GM12873 (cell line): ENCODE measurements around the gene TECPR2.

Source experiments
- CTCF ChIP-seq: IDR thresholded peaks from 2 replicates; pipeline ENCODE4 v1.5.1; 2012; ENCODE audit warnings: low read depth, mild to moderate bottlenecking, moderate library complexity, low read length, control low read depth; ENCODE audit not compliant: insufficient read depth; ENCODE audit errors: missing control alignments

TECPR2 gene

GRCh38 chr14:102325791-102326345 lies 36.9 kb upstream of the TECPR2 start:
- no peak for TF ChIP-seq CTCF

DNA sequence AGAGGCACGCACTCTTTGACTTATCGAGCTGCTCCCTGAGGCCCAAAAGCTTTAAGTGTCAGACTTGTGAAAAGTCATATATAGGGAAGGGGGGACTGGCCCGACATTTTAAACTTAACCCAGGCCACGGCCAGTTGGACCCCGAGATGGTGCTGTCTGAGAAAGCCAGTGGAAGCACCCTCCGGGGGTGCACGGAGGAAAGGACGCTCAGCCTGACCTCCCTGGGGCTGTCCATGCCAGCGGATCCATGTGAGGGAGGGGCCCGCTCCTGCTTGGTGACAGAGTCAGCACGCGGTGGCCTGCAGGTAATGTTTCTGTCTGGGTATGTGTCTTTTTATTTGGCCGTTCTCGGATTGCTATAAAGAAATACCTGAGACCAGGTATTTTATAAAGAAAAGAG lies 36.2 kb upstream of the TECPR2 start:
- no peak for TF ChIP-seq CTCF

GRCh38 chr14:102330806-102331205 lies 31.9 kb upstream of the TECPR2 start:
- TF ChIP-seq CTCF = no peak

DNA sequence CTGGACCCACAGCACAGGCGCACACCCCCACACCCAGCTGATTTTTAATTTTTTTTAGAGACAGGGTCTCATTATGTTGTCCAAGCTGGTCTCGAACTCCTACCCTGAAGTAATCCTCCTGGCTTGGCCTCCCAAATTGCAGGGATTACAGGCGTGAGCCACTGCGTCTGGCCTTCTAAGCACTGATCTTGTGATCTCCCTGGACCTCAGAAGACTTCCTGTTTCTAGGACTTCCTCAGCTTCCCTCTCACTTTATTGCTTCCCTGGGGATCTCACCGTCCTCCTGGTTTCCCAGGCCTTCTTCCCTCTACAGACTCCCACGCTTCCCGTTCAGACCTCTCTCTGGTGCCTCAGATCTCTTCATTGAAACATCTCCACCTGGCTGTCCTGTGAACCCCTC lies 29.4 kb upstream of the TECPR2 start:
- TF ChIP-seq CTCF = no peak

GRCh38 chr14:102333795-102334705 lies 28.7 kb upstream of the TECPR2 start:
- TF ChIP-seq CTCF = no peak

DNA sequence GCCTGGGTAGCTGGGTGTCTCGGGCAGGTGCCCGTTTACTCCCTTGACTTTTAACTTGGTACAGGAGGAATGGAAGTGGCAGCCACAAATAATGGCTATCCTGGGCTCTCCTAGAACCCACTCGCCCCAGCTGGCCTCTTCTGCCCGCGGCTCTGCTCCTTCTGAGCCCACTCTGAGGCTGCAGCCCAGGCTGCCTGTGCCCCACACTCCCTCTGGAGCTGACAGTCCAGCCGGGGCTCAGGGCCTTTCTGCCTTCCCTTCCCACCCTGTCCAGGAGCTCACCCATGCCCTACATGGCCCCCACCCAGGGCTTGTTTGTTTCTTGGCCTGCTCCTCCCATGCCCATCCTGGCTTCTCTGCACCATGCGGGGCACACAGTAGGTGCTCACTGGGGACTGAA lies 27.6 kb upstream of the TECPR2 start:
- TF ChIP-seq CTCF = no peak

DNA sequence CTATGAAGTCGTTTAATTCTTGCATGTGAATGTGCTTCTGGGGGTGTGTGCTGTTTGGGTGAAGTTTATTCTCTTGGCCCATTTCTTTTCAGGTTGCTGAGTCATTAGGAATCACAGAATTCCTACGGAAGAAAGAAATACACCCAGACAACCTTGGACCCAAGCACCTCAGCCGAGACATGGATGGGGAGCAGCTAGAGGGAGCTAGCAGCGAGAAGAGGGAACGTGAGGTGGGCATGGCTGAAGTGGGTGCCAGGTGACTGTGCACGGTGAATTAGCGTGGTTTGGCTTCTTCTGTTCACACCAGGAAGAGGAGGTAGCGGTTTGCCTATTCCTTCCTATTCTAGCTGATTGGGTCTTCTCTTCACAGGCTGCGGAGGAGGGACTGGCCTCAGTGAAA lies 24.0 kb upstream of the TECPR2 start:
- no peak for TF ChIP-seq CTCF
